GM21717 (cell line): ENCODE data around the gene ANTKMT.
"Not testable (repeated sequence)": the region's sequence is repeated elsewhere in the genome, so short reads cannot be mapped to it uniquely, and the experiment has no call there.

Experiments used
- ATAC-seq: cut with Tn5 transposase; IDR thresholded peaks from one replicate; pipeline ENCODE4 v1.9.1; 2021; ENCODE audit warnings: mild to moderate bottlenecking, moderate library complexity; ENCODE audit not compliant: unreplicated experiment

ANTKMT gene

DNA sequence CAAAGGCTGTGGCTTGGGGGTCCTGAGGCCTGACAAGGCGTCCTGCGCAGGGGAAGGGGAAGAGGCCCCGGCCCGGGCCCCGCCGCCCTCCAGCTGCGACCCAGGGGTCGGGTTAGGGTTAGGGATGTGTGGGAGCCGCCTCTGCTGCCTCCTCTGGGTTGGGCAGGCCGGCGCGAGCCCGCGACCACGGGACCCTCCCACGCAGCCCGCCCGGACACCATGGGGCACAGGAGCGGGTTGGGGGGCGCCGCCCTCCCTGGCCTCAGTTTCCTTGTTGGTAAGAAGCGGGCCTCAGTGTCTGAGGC lies 19.5 kb downstream of the ANTKMT start:
- no peak for ATAC-seq

DNA sequence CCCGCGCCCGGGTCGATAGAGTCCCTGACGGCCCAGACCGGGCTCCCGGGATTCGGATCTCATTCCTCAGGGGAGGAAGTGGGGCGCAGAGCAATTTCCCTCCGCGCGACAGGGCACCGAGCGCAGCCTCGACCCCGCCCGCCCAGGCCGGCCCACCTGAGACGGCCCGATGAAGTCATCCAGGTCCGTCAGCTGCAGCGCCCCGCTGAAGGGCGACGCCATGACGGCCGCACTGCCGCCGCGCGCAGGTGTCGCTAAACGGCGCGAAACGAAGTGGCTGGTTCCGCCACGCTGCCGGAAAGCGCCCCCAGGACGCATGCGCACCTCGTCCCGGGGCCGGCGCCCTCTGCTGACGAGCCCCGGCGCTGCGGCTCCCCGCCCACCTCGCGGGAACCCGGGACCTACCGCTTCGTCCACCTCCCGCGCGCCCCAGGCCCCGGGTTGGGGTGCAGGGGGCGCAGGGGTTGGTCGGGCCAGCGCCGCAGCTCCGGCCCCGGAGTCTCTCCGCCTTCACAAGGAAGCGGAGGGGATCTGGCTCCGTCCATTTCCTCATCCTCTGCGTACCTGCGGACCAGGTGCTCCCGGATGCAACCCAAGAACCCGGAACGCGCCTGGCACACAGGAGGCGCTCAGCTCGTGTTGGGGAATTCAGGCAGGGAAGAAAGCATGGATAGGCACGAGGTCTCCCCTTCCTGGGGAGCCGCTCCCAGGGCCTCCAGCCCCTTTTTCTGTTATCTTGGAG lies 20.0 kb downstream of the ANTKMT start, which contains the start of gene CIAO3:
TSS of gene CIAO3 (minus strand) at position 234 of the 742 bp plus-strand sequence. CDS start at position 222, 12 bp downstream.
- peak; percentile 63 for ATAC-seq

DNA sequence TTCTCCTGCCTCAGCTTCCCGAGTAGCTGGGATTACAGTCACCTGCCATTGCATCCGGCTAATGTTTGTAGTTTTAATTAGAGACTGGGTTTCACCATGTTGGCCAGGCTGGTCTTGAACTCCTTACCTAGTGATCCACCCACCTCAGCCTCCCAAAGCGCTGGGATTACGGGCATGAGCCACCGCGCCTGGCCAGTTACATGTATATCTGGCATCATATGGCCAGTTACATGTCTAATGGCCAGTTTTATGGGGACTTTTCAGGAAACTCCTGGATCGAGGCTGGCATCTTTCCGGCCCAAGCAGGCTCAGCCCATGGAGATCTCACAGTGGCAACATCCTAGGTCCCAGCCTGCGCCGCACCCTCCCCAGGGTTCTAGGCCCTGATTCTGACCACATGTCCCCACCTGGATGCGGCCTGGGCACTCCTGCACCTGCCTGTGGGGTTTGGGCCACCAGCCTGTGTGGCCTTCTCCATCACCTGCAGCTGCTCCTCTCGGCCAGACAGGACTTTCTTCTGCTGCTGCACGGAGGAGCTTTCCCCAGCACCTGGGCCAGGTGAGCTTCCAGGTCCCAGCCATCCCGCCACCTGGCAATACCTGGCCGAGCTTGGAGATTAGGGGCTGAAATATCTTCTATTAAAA lies 21.2 kb downstream of the ANTKMT start:
- ATAC-seq: no peak

DNA sequence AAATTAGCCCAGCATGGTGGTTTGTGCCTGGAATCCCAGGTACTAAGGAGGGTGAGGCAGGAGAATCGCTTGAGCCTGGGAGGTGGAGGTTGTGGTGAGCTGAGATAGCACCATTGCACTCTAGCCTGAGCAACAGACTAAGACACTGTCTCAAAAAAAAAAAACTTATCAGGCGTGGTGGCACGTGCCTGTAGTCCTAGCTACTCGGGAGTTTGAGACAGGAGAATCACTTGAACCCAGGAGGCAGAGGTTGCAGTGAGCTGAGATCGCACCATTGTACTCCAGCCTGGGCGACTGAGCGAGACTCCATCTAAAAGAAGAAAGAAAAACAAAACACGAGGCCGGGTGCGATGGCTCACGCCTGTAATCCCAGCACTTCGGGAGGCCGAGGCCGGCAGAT lies 21.9 kb downstream of the ANTKMT start:
- ATAC-seq: not testable (repeated sequence)

DNA sequence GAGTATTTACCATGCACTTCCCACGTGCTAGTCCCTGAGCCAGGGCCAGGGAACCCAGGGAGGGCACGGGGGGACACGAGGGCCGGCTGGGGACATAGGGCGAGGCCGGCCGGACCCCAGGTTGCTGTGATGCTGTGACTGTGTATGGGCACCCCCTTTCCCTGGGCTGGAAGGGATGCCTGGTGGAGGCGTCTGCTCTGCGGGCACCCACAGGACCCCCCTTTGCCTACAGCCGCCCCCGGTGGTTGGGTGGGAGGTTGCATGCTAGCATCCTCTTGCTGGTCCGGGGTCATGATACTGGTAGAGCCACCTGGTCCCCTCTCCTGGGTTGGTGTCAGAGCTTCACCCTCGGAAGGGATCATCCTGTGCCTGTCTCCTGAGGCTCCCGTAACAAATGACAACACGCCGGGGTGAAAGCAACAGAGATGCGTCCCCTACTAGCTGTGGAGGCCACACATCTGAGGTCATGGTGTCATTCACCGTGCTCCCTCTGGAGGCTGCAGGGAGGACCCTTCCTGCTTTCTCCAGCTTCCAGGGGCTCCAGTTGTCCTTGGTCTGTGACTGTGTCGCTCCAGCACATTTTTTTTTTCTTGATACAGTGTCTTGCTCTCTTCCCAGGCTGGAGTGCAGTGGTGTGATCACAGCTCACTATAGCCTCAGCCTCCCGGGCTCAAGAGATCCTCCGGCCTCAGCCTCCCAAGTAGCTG lies 23.0 kb downstream of the ANTKMT start:
- no peak for ATAC-seq

DNA sequence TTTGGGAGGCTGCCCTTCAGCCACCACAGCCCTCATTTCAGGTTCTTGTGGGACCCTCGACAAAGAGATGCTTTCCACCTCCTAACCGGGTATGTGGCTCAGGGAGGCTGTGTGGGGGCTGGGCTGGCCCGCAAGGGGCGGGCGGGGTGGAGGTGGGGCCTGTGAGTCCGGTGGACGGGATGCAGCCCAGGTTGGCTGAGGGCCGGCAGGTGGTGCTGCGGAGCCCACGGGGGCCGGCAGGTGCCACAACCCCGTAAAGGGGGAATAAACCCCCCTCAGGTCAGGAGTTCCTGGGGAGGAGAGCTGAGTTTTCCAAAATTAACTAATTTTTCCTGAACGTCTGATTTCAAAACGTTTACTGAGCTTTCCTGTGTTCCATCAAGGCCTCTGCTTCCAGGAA lies 24.8 kb downstream of the ANTKMT start:
- ATAC-seq: no peak

DNA sequence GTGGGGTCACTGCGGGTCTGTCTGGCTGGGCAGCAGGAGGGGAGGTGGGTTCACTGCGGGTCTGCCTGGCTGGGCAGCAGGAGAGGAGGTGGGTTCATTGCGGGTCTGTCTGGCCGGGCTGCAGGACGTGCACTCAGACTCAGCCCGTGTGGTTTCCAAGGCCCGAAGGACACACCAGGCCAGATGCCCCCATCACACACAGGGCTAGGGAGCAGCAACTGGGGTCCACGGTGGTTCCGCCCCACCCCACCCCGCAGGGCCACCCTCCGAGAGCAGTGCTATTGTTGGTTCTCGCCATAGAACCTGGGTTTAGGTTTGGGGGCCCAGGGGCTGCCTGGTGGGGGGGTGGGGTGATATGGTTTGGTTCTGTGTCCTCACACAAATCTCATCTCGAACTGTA lies 25.7 kb downstream of the ANTKMT start:
- ATAC-seq: no peak

DNA sequence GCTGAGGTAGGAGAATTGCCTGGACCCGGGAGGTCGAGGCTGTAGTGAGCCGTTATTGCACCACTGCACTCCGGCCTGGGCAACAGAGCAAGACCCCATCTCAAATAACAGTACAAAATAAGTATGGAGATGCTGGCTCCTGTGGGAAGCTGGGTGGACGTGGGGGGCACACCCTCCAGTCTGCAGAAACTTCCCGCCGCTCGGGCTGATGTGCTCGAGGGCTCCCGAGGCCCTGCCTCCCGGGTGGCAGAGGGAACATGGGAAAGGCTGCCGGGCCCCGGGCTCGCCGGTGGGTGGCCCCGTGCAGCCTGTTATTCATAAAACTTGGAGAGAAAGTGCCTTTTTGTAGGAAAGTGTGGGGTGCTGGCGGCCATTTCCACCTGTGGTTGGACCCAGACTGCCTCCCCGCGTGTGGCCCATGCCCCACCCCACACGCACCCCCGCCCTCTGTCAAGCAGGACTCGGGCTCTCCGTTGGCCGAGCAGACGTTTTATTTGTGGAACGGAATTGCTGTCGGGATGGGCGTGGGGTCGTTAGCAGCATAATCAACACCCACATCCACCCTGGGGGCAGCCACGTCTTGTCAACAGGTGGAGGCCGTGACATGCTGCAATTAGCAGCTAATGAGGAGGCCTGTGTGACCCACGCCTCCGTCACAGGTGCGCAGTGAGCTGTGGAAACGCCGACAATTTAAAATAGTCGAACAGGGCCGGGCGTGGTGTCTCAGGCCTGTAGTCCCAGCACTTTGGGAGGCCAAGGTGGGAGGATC lies 27.2 kb downstream of the ANTKMT start:
- no peak for ATAC-seq

DNA sequence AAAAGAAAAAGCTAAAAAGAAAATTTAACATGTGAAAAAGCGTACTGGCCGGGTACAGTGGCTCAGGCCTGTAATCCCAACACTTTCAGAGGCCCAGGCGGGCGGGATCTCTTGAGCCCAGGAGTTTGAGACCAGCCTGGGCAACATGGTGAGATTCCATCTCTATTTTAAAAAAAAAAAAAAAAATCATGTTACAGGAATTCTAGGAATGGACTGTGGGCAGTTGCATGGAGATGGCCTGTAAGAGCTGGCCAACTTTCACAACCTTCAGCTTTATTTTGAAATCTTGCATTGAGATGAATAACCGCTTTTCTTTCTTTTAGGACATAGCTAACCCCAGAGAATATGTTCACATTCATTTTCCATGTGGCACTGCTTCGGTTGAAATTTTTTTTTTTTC lies 28.1 kb downstream of the ANTKMT start:
- no peak for ATAC-seq

DNA sequence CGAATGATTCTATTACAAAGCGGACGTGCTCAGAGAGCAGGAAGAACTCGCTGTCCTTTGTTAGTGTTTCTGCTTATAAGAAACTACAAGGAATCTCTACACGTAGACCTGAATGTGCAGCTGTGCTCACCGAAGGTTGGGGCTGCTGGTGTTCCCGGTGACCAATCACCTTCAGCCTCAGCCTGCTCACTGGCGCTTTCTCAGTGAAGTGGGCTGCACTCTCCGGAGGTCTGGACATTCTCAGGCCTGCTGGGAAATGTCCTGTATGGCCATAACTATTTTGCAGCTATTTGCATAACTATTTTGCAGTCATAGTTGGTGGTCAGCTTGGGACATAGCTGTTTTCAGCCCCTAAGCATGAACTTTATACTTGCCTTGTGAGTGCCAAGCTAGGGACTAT lies 29.5 kb downstream of the ANTKMT start:
- ATAC-seq: no peak

DNA sequence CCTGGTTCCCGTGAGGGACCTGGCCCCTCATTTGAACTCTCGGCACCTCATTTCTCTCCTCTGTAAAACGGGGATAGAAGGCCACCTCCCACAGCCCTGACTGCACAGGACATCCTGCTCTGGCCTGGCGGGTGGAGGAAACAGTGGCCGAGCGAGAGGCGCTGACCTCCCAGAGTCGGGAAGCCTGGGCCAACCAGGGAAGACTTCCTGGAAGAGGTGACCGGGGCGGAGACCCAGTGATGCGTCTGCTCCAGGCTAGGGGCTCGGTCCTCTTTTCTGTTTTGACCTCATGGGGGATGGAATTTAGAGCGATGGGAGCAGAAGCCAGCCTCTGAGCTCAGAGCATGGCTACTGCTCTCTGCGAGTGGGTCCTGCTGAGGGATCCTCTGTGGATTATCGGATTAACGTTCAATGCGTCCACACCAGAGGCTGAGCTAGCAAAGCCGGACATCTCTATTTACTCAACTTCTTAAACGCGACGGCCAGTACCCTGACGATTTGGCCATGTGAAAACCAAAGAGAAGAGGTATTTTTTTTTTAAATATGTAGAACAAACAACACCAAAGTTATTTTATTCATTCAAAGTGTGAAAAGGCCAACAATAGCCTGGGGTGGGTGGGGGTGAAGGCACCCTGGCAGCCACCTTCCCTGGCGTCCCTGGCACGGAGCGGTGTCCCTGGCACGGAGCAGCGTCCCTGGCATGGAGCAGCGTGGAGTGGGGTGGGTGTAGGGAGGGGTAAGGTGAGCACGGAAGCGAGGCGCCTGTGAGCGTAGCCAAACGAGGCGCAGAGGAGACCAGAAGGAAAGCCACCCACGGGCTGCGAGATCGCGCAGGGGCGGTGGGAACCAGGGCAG lies 30.4 kb downstream of the ANTKMT start:
- no peak for ATAC-seq

DNA sequence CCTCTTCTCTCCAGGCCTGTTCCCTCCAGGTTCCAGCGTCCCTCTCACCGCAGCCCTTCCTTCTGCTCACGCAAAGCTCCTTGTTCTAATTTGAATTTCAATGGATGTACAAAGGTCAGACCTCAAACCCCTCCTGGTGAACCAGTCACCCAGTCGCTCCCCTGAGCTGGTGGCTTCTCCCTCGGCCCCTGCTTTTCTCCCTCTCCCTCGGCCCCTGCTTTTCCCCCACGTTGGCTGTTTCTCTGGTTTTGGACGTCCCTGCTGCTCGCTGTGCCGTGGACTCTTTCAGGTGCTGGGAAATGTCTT lies 31.0 kb downstream of the ANTKMT start:
- no peak for ATAC-seq

DNA sequence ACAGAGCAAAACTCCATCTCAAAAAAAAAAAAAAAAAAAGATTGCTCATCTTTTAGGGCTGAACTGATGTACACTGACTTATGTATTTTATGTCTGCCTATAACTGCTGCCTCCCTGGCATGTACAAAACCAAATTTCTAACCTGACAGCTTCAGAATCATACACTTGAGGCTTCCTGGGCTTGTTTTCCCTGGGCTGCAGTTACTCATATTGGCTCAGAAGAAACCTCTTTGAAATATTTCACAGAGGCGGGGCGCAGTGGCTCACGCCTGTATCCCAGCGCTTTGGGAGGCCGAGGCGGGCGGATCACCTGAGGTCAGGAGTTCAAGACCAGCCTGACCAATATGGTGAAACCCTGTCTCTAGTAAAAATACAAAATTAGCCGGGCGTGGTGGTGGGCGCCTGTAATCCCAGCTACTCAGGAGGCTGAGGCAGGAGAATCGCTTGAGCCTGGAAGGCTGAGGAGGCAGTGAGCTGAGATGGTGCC lies 33.2 kb downstream of the ANTKMT start:
- not testable (repeated sequence) for ATAC-seq

DNA sequence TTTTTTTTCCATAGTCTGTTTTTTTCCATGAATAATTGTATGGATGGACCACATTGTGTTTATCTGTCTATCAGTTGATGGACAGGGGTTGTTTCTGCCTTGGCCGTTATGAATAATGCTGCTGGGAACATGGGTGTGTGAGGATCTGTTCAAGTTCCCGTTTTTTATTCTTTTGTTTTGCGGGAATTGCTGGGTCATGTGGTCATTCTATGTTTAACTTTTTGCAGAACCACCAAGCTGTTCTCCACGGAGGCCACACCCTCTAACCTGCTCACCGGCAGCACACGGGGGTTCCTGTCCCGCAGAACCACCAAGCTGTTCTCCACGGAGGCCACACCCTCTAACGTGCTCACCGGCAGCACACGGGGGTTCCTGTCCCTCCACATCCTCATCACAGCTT lies 33.7 kb downstream of the ANTKMT start:
- no peak for ATAC-seq

DNA sequence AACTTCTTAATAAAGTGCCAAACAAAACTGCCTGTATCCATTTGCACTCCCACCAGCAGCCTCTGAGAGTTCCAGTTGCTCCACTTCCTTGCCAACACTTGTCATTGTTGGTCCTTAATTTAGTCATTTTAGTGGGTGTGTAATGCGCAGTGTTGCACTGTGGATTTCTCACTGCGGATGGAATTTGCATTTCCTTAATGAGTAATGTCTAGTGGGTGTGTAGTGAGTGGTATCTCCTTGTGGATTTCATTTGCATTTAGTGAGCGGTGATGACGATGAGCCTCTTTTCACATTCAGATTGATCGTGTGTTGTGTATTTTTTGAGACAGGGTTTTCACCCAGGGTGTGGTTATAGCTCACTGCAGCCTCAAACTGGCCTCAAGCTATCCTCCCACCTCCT lies 35.5 kb downstream of the ANTKMT start:
- no peak for ATAC-seq

DNA sequence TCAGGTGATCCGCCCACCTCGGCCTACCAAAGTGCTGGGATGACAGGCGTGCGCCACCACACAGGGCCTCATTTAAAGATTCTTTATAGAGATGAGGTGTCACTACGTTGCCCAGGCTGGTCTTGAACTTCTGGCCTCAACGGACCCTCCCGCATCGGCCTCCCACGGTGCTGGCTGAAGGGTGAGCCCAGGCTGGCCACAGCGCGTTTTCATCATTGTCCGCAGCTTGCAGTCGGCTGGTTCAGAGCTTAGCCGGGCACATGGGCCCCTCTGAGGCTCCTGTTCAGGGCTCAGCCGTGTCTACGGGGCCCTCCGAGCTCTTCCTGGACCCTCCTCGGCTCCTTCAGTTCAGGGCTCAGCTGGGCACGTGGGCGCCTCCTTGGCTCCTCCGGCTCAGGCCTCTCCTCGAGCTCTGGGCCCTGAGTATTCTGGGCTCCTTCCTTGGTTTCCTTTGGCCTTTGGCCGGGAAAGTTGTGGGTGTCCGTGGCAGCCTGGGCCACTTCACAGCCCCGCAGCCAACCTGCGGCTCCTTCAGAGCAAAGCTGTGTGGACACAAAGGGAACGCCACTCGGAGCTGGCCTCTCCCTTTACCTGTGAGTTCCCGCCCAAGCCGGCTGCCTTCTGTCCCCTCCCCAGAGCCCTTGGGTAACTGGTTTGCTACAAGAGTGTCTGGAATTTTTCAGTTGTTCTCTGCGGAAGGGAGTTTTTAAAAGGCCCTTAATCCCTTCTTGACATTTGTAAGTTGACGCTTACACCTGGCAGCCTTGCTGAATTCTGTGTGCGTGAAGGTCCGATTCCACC lies 38.4 kb downstream of the ANTKMT start:
- ATAC-seq: no peak

DNA sequence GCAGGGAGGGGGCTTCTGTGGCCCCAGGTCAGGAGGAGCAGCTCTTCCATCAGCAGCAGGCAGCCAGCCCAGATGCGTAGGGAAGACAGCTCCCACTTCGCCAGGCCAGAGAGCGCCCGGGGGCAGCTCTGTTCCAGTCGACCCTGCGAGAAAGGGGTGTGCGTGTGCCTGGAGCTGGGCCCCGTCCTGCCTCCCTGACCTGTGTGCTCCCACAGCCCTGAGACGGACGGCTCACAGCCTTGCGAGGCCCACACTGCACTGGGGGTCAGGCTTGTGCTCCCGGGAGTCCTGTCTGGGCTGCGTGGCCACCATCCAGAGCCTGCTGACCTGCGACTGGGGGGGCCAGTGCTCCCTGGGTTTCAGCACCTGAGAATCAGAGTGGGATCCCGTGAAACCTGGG lies 39.1 kb downstream of the ANTKMT start:
- no peak for ATAC-seq

DNA sequence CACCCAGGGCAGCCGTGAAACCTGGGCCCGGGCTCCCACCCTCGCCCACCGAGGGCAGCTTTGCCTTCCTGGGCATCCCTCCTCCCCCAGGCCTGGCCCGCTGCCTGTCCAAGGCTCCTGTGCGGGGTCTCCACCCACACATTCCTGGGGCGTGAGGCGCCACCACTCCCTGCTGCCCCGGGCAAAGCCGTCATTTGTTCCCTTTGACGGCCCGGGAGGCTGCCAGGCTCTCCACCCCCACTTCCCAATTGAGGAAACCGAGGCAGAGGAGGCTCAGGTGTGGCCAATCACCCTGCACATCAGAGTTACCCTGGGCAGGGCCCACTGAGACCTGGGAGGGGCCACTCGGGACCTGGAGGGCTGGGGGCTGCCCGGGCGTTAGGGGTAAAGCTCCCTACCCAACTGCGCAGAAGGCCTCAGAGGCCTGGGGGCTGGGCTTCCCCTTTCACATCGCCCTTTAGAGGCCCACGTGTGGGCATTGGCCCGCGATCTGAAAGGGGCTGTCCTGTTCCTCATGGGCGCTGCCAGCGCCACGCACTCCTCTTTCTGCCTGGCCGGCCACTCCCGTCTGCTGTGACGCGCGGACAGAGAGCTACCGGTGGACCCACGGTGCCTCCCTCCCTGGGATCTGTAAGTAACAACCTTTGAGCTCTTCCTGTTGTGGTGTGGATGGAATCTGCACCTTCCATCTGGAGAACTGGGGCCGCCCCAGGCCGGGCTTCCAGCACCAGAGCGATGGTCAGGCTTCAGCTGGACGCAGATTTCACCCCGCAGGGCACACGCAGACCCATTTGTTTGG lies 39.8 kb downstream of the ANTKMT start, which contains the start of gene MSLN:
TSS of gene MSLN (plus strand) at position 190 of the 799 bp plus-strand sequence. CDS start 1,947 bp downstream, outside the sequence.
- ATAC-seq: no peak
